GM23338 (cell line): ENCODE data around the gene PSAPL1. TPM values are rescaled to one million over a fixed set of nuclear protein-coding genes. Genes with fewer than 3 reads are reported as not detected.

Experiments used
- ATAC-seq: fragments of 200-7000 bp; cut with Tn5 transposase; 3 replicates; pipeline ENCODE4 v1.9.1; 2020
- DNase-seq: peaks from one replicate; pipeline ENCODE4 v3.0.0-alpha.2; 2015; ENCODE audit warnings: low spot score
- H2AFZ ChIP-seq: fragments of 200-600 bp; sonication (generic); 2 replicates; pipeline ENCODE4 v1.8.0; 2016; ENCODE audit warnings: antibody characterized with exemption, mild to moderate bottlenecking, moderate library complexity
- H3F3A ChIP-seq: fragments of 200-600 bp; sonication (generic); replicated peaks from 2 replicates; pipeline ENCODE4 v1.8.0; 2017; ENCODE audit warnings: antibody characterized with exemption, mixed run types, low read depth
- H3K27ac ChIP-seq: fragments of 200-600 bp; sonication (generic); 2 replicates; pipeline ENCODE4 v1.6.1; 2016; ENCODE audit warnings: low read depth
- H3K27me3 ChIP-seq: fragments of 200-600 bp; sonication (generic); 2 replicates; pipeline ENCODE4 v1.8.0; 2016; ENCODE audit warnings: mild to moderate bottlenecking, mixed run types, moderate library complexity; ENCODE audit not compliant: insufficient read depth
- H3K36me3 ChIP-seq: fragments of 200-600 bp; sonication (generic); 2 replicates; pipeline ENCODE4 v1.8.0; 2016; ENCODE audit warnings: mild to moderate bottlenecking; ENCODE audit not compliant: insufficient read depth
- H3K4me1 ChIP-seq: fragments of 200-600 bp; sonication (generic); 2 replicates; pipeline ENCODE4 v1.8.0; 2016; ENCODE audit warnings: mild to moderate bottlenecking, moderate library complexity; ENCODE audit not compliant: insufficient read depth
- H3K4me2 ChIP-seq: fragments of 200-600 bp; sonication (generic); 2 replicates; pipeline ENCODE4 v1.7.1; 2017; ENCODE audit warnings: mixed run types
- H3K4me3 ChIP-seq: fragments of 200-600 bp; sonication (generic); 2 replicates; pipeline ENCODE4 v1.6.1; 2016; ENCODE audit warnings: mixed run types
- H3K79me2 ChIP-seq: fragments of 200-600 bp; sonication (generic); replicated peaks from 2 replicates; pipeline ENCODE4 v1.8.0; 2017; ENCODE audit warnings: mild to moderate bottlenecking; ENCODE audit not compliant: insufficient read depth
- H3K9me2 ChIP-seq: fragments of 200-600 bp; sonication (generic); 2 replicates; pipeline ENCODE4 v1.8.0; 2017; ENCODE audit not compliant: insufficient read depth
- H4K20me1 ChIP-seq: fragments of 200-600 bp; sonication (generic); replicated peaks from 2 replicates; pipeline ENCODE4 v1.8.0; 2017; ENCODE audit warnings: mild to moderate bottlenecking; ENCODE audit not compliant: insufficient read depth
- H3K27ac Mint-ChIP-seq: 2 replicates; pipeline ENCODE4 v1.8.0; 2020; ENCODE audit warnings: inconsistent platforms, mild to moderate bottlenecking, moderate library complexity, mixed read lengths
- H3K27me3 Mint-ChIP-seq: 3 replicates; pipeline ENCODE4 v1.8.0; 2022; ENCODE audit warnings: low read depth, mild to moderate bottlenecking, moderate library complexity, mixed read lengths, inconsistent platforms; ENCODE audit not compliant: insufficient read depth, poor library complexity
- H3K36me3 Mint-ChIP-seq: 3 replicates; pipeline ENCODE4 v1.8.0; 2021; ENCODE audit warnings: low read depth, mild to moderate bottlenecking, inconsistent platforms, moderate library complexity, mixed read lengths
- H3K4me1 Mint-ChIP-seq: 3 replicates; pipeline ENCODE4 v1.8.0; 2020; ENCODE audit warnings: mild to moderate bottlenecking, inconsistent platforms, mixed read lengths
- H3K4me3 Mint-ChIP-seq: 3 replicates; pipeline ENCODE4 v1.8.0; 2021; ENCODE audit warnings: moderate library complexity, mild to moderate bottlenecking, inconsistent platforms, mixed read lengths
- H3K9me3 Mint-ChIP-seq: 3 replicates; pipeline ENCODE4 v1.8.0; 2020; ENCODE audit warnings: moderate library complexity, mild to moderate bottlenecking, inconsistent platforms, mixed read lengths
- CREB1 ChIP-seq: fragments of 250-450 bp; sonication (Bioruptor Pico); IDR thresholded peaks from 2 replicates; pipeline ENCODE4 v1.5.0; 2020; ENCODE audit warnings: low read depth, mild to moderate bottlenecking, moderate library complexity
- EZH2 ChIP-seq: fragments of 200-600 bp; sonication (generic); IDR thresholded peaks from one replicate; pipeline ENCODE4 v1.8.0; 2017; ENCODE audit warnings: antibody characterized with exemption, mild to moderate bottlenecking, low read depth; ENCODE audit not compliant: unreplicated experiment
- EZH2phosphoT487 ChIP-seq: fragments of 200-600 bp; sonication (generic); IDR thresholded peaks from one replicate; pipeline ENCODE4 v1.8.1; 2018; ENCODE audit warnings: antibody characterized with exemption; ENCODE audit not compliant: unreplicated experiment
- NANOG ChIP-seq: IDR thresholded peaks from 2 replicates; pipeline ENCODE4 v1.6.1; 2016; ENCODE audit warnings: antibody characterized with exemption, borderline replicate concordance
- POLR2AphosphoS5 ChIP-seq: IDR thresholded peaks from 2 replicates; pipeline ENCODE4 v1.6.1; 2016; ENCODE audit warnings: antibody characterized with exemption, low read depth
- STAT1 ChIP-seq: IDR thresholded peaks from one replicate; pipeline ENCODE4 v1.6.1; 2016; ENCODE audit warnings: antibody characterized with exemption; ENCODE audit not compliant: unreplicated experiment
- ZNF114 ChIP-seq: fragments of 250-450 bp; sonication (Bioruptor Pico); IDR thresholded peaks from 2 replicates; pipeline ENCODE4 v1.5.0; 2020; ENCODE audit warnings: mild to moderate bottlenecking, moderate library complexity
- ZNF331 ChIP-seq: fragments of 250-450 bp; sonication (Bioruptor Pico); IDR thresholded peaks from 2 replicates; pipeline ENCODE4 v1.5.0; 2020; ENCODE audit warnings: low read depth, mild to moderate bottlenecking, moderate library complexity
- polyA plus RNA-seq: library from polyadenylated mRNA; unstranded; fragments of >200 nt; fragmentation: Nextera tagmentation; extraction: Ambion mirVana; gene quantifications from 2 replicates; pipeline ENCODE4 v1.2.1, GENCODE V29; 2016
- total RNA-seq: library from RNA; depleted of rRNA; stranded (reverse); fragments of >200 nt; shearing (Covaris generic); gene quantifications from 2 replicates; pipeline ENCODE4 v1.2.3, GENCODE V29; 2014
- TF ChIP-seq, protein P1 (sequence below): IDR thresholded peaks from one replicate; pipeline ENCODE4 v1.6.1; 2018; ENCODE audit warnings: antibody characterized with exemption; ENCODE audit not compliant: unreplicated experiment
- TF ChIP-seq, protein P2 (sequence below): fragments of 250-450 bp; sonication (Bioruptor Pico); IDR thresholded peaks from 2 replicates; pipeline ENCODE4 v1.5.0; 2020; ENCODE audit warnings: mild to moderate bottlenecking, moderate library complexity
- TF ChIP-seq, protein P3 (sequence below), 2 experiments: fragments of 200-600 bp in 1 of 2; sonication (generic) in 1 of 2; conservative IDR thresholded peaks; 2 replicates each; pipeline versions ENCODE4 v1.5.1 to v1.6.1; 2016 to 2017; ENCODE audit warnings: antibody characterized with exemption in 2 of 2, low read depth in 2 of 2, mild to moderate bottlenecking in 2 of 2, moderate library complexity in 1 of 2

PSAPL1 gene
- total and polyA plus RNA-seq, 2 experiments from 2014 or later: not detected

DNA sequence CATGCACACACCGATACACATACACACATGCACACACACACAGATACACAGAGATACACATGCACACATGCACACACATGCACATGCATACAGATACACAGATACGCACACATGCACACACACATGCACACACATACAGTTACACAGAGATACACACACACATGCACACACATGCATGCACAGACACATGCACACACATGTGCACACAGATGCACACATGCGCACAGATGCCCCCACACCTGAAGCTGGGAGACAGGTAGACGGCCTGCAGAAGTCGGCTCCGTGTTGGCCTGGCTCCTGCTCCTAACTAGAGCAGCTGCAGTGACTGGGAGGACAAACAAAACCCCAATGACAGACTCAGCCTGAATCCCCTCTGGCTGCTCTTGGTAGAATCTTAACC, 46.8 kb downstream of the PSAPL1 start (continued):
- TF ChIP-seq EZH2 (no peak), ZNF331 (CRISPR knock-in tag) (no peak), CREB1 (no peak), POLR2AphosphoS5 (no peak), ZNF114 (no peak), EZH2phosphoT487 (no peak)

DNA sequence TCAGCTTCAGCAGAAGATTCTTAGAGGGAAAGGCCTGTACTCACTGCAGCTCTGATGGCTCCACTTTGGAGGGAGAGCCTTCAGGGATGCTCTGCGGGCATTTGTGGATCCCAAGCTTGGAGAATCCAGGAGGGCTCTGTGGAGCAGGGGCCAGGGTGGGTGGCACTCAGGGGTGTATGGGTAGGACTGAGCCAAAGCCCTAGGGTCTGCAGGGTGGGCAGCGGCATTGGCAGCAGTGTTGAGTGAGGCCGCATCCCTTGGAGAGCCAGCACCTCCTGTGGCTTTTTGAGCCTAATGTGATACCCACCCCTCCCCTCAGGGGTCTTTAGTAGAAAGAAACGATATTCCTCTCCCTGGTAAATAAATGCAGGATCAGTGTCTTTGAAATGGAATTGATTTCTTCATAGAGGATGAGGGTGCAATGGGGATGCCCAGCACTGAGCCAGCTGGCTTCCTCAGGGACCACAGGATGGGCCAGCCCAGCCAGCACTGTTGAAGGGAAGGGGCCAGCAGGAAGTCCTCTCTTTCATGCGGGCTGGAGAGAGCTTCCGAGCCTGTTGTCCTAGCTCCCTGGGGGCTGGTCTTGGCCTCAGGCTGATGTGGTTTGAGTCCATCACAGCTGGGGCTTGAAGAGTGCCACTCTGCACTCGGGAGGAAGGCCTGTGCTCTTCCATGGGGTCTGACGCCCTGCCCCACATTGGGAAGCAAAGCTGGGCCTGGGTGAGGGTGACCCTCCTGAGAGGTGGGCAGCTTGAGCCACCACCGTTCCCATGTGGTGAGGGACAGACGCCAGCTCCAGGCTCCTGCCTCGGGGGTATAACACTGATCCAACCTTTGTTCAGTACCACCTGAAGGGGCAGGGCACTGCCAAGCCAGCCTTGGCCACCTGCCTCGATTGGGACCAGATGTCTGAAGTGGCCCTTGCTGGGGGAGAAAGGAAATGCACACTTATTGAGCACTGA, 49.5 kb downstream of the PSAPL1 start:
- no peak overlapping the region for H3K4me2 ChIP-seq
- H3K79me2 ChIP-seq: no peaks in the 10 kb centered on the region
- H3K36me3 ChIP-seq: no peaks in the 10 kb centered on the region
- no peaks in the 10 kb centered on the region for H3K9me2 ChIP-seq
- H2AFZ ChIP-seq: no peak overlapping the region
- H3K4me3 ChIP-seq: no peak overlapping the region
- H3K27me3 ChIP-seq: no peaks in the 10 kb centered on the region
- Mint-ChIP-seq H3K27ac (no peak overlapping the region), H3K4me1 (peaks cover 3% of the 10 kb centered on the region; the same call in 2 of the 3 replicates), H3K27me3 (peaks cover 10% of the 10 kb centered on the region), H3K36me3 (no peaks in the 10 kb centered on the region), H3K9me3 (no peaks in the 10 kb centered on the region), H3K4me3 (no peak overlapping the region)
- 0 out of 2 replicates have a peak, but pooled peaks cover 4% of the 10 kb centered on the region for H3F3A ChIP-seq
- no peaks in the 10 kb centered on the region for H4K20me1 ChIP-seq
- DNase-seq (no peak), ATAC-seq (no peak)
- H3K27ac ChIP-seq: no peak overlapping the region
- H3K4me1 ChIP-seq: no peaks in the 10 kb centered on the region
- TF ChIP-seq, protein P1, sequence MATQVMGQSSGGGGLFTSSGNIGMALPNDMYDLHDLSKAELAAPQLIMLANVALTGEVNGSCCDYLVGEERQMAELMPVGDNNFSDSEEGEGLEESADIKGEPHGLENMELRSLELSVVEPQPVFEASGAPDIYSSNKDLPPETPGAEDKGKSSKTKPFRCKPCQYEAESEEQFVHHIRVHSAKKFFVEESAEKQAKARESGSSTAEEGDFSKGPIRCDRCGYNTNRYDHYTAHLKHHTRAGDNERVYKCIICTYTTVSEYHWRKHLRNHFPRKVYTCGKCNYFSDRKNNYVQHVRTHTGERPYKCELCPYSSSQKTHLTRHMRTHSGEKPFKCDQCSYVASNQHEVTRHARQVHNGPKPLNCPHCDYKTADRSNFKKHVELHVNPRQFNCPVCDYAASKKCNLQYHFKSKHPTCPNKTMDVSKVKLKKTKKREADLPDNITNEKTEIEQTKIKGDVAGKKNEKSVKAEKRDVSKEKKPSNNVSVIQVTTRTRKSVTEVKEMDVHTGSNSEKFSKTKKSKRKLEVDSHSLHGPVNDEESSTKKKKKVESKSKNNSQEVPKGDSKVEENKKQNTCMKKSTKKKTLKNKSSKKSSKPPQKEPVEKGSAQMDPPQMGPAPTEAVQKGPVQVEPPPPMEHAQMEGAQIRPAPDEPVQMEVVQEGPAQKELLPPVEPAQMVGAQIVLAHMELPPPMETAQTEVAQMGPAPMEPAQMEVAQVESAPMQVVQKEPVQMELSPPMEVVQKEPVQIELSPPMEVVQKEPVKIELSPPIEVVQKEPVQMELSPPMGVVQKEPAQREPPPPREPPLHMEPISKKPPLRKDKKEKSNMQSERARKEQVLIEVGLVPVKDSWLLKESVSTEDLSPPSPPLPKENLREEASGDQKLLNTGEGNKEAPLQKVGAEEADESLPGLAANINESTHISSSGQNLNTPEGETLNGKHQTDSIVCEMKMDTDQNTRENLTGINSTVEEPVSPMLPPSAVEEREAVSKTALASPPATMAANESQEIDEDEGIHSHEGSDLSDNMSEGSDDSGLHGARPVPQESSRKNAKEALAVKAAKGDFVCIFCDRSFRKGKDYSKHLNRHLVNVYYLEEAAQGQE: no peak
- no peak for TF ChIP-seq NANOG
- TF ChIP-seq, protein P2, sequence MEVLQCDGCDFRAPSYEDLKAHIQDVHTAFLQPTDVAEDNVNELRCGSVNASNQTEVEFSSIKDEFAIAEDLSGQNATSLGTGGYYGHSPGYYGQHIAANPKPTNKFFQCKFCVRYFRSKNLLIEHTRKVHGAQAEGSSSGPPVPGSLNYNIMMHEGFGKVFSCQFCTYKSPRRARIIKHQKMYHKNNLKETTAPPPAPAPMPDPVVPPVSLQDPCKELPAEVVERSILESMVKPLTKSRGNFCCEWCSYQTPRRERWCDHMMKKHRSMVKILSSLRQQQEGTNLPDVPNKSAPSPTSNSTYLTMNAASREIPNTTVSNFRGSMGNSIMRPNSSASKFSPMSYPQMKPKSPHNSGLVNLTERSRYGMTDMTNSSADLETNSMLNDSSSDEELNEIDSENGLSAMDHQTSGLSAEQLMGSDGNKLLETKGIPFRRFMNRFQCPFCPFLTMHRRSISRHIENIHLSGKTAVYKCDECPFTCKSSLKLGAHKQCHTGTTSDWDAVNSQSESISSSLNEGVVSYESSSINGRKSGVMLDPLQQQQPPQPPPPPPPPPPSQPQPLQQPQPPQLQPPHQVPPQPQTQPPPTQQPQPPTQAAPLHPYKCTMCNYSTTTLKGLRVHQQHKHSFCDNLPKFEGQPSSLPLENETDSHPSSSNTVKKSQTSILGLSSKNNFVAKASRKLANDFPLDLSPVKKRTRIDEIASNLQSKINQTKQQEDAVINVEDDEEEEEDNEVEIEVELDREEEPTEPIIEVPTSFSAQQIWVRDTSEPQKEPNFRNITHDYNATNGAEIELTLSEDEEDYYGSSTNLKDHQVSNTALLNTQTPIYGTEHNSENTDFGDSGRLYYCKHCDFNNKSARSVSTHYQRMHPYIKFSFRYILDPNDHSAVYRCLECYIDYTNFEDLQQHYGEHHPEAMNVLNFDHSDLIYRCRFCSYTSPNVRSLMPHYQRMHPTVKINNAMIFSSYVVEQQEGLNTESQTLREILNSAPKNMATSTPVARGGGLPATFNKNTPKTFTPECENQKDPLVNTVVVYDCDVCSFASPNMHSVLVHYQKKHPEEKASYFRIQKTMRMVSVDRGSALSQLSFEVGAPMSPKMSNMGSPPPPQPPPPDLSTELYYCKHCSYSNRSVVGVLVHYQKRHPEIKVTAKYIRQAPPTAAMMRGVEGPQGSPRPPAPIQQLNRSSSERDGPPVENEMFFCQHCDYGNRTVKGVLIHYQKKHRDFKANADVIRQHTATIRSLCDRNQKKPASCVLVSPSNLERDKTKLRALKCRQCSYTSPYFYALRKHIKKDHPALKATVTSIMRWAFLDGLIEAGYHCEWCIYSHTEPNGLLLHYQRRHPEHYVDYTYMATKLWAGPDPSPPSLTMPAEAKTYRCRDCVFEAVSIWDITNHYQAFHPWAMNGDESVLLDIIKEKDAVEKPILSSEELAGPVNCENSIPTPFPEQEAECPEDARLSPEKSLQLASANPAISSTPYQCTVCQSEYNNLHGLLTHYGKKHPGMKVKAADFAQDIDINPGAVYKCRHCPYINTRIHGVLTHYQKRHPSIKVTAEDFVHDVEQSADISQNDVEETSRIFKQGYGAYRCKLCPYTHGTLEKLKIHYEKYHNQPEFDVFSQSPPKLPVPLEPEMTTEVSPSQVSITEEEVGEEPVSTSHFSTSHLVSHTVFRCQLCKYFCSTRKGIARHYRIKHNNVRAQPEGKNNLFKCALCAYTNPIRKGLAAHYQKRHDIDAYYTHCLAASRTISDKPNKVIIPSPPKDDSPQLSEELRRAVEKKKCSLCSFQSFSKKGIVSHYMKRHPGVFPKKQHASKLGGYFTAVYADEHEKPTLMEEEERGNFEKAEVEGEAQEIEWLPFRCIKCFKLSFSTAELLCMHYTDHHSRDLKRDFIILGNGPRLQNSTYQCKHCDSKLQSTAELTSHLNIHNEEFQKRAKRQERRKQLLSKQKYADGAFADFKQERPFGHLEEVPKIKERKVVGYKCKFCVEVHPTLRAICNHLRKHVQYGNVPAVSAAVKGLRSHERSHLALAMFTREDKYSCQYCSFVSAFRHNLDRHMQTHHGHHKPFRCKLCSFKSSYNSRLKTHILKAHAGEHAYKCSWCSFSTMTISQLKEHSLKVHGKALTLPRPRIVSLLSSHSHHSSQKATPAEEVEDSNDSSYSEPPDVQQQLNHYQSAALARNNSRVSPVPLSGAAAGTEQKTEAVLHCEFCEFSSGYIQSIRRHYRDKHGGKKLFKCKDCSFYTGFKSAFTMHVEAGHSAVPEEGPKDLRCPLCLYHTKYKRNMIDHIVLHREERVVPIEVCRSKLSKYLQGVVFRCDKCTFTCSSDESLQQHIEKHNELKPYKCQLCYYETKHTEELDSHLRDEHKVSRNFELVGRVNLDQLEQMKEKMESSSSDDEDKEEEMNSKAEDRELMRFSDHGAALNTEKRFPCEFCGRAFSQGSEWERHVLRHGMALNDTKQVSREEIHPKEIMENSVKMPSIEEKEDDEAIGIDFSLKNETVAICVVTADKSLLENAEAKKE (CRISPR knock-in tag): no peak
- TF ChIP-seq EZH2phosphoT487: no peak
- TF ChIP-seq ZNF114: no peak
- no peak for TF ChIP-seq CREB1
- TF ChIP-seq STAT1: no peak
- TF ChIP-seq, protein P3, sequence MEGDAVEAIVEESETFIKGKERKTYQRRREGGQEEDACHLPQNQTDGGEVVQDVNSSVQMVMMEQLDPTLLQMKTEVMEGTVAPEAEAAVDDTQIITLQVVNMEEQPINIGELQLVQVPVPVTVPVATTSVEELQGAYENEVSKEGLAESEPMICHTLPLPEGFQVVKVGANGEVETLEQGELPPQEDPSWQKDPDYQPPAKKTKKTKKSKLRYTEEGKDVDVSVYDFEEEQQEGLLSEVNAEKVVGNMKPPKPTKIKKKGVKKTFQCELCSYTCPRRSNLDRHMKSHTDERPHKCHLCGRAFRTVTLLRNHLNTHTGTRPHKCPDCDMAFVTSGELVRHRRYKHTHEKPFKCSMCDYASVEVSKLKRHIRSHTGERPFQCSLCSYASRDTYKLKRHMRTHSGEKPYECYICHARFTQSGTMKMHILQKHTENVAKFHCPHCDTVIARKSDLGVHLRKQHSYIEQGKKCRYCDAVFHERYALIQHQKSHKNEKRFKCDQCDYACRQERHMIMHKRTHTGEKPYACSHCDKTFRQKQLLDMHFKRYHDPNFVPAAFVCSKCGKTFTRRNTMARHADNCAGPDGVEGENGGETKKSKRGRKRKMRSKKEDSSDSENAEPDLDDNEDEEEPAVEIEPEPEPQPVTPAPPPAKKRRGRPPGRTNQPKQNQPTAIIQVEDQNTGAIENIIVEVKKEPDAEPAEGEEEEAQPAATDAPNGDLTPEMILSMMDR (conservative IDR thresholded peaks at IDR 0.05; ENCODE audit: low read depth in 2 of 2): no peak
